K562 (cell line): ENCODE results near the gene PSMD13. TPM values are rescaled to one million over a fixed set of nuclear protein-coding genes. Genes with fewer than 3 reads are reported as not detected.

Experiments
- CBFB ChIP-seq: sonication (generic); formaldehyde crosslinking; IDR thresholded peaks from 2 replicates; pipeline ENCODE4 v1.4.0; 2020; ENCODE audit warnings: mild to moderate bottlenecking, missing genetic modification reagents
- CXXC5 ChIP-seq: fragments of 250-450 bp; sonication (Bioruptor Pico); IDR thresholded peaks from 2 replicates; pipeline ENCODE4 v1.8.0; 2022; ENCODE audit warnings: inconsistent platforms, mild to moderate bottlenecking, moderate library complexity
- GATAD2B ChIP-seq: fragments of 450-650 bp; IDR thresholded peaks from 2 replicates; pipeline ENCODE4 v1.6.1; 2017; ENCODE audit warnings: mild to moderate bottlenecking, borderline replicate concordance
- NFE2 ChIP-seq: IDR thresholded peaks from 2 replicates; pipeline ENCODE4 v1.6.1; 2014; ENCODE audit warnings: antibody characterized with exemption, low read depth
- NR0B1 ChIP-seq: fragments of 450-650 bp; IDR thresholded peaks from one replicate; pipeline ENCODE4 v1.6.1; 2018; ENCODE audit warnings: mild to moderate bottlenecking, moderate library complexity; ENCODE audit not compliant: partially characterized antibody
- POLR2AphosphoS5 ChIP-seq: IDR thresholded peaks from 2 replicates; pipeline ENCODE4 v1.6.1; 2011; ENCODE audit warnings: mild to moderate bottlenecking, low read depth, low read length, moderate library complexity; ENCODE audit not compliant: control insufficient read depth, insufficient read depth
- POU5F1 ChIP-seq: fragments of 150-350 bp; IDR thresholded peaks from 2 replicates; pipeline ENCODE4 v1.6.1; 2014; ENCODE audit warnings: borderline replicate concordance, low read length, low read depth, mild to moderate bottlenecking; ENCODE audit not compliant: partially characterized antibody
- PYGO2 ChIP-seq: fragments of 450-650 bp; IDR thresholded peaks from 2 replicates; pipeline ENCODE4 v1.6.1; 2016; ENCODE audit warnings: mild to moderate bottlenecking, missing genetic modification characterization, moderate library complexity, missing compliant biosample characterization
- RB1 ChIP-seq: fragments of 450-650 bp; IDR thresholded peaks from 2 replicates; pipeline ENCODE4 v1.6.1; 2017; ENCODE audit warnings: low read depth, mild to moderate bottlenecking
- RBM15 ChIP-seq: fragments of 200-400 bp; formaldehyde crosslinking; IDR thresholded peaks from 2 replicates; pipeline ENCODE4 v1.6.1; 2018; ENCODE audit warnings: mild to moderate bottlenecking, low read length, moderate library complexity; ENCODE audit not compliant: insufficient read depth
- SRSF1 ChIP-seq: fragments of 200-400 bp; formaldehyde crosslinking; IDR thresholded peaks from 2 replicates; pipeline ENCODE4 v1.6.1; 2017; ENCODE audit warnings: mild to moderate bottlenecking, low read depth, low read length, moderate library complexity
- TCF7 ChIP-seq: sonication (generic); IDR thresholded peaks from 2 replicates; pipeline ENCODE4 v1.6.1; 2016; ENCODE audit warnings: antibody characterized with exemption, borderline replicate concordance
- TGIF2 ChIP-seq: sonication (generic); formaldehyde crosslinking; IDR thresholded peaks from 2 replicates; pipeline ENCODE4 v1.8.1; 2022; ENCODE audit warnings: mild to moderate bottlenecking, missing genetic modification reagents, moderate library complexity
- TRIM28 ChIP-seq: fragments of 450-650 bp; IDR thresholded peaks from 2 replicates; pipeline ENCODE4 v1.6.1; 2017
- ZFX ChIP-seq: sonication (generic); formaldehyde crosslinking; IDR thresholded peaks from 2 replicates; pipeline ENCODE4 v1.8.0; 2022; ENCODE audit warnings: mild to moderate bottlenecking, missing genetic modification reagents, moderate library complexity
- ZKSCAN8 ChIP-seq: fragments of 200-800 bp; sonication (Bioruptor generic); IDR thresholded peaks from 2 replicates; pipeline ENCODE4 v1.6.1; 2016; ENCODE audit warnings: missing genetic modification characterization, missing compliant biosample characterization
- ZNF41 ChIP-seq: fragments of 250-450 bp; sonication (Bioruptor Pico); conservative IDR thresholded peaks from 2 replicates; pipeline ENCODE4 v1.4.0; 2020; ENCODE audit warnings: mild to moderate bottlenecking
- polyA plus RNA-seq, 8 experiments: library from polyadenylated mRNA; depleted of rRNA in 4 of 8; stranded (reverse) in 5 of 8; unstranded in 3 of 8; fragments of >200 nt; fragmentation: Nextera tagmentation in 2 of 8; fragmentation: Illumina TruSeq in 1 of 8; extraction: Ambion mirVana in 2 of 8; extraction: Trizol in 1 of 8; gene quantifications; 2 replicates each; pipeline versions ENCODE4 v1.2.1 to v1.2.3, GENCODE V29; 2011 to 2014; ENCODE audit warnings: inconsistent platforms in 1 of 8, missing spikeins in 1 of 8
- total RNA-seq, 7 experiments: library from RNA; depleted of rRNA in 6 of 7; stranded (reverse); fragments of >200 nt in 6 of 7; fragmentation: Illumina TruSeq in 2 of 7; extraction: Trizol in 2 of 7; gene quantifications; 2 replicates each; pipeline versions ENCODE4 v1.2.1 to v1.2.3, GENCODE V29; 2011 to 2021; ENCODE audit warnings: low replicate concordance in 1 of 7
- TF ChIP-seq, protein P1 (sequence below): sonication (generic); formaldehyde crosslinking; IDR thresholded peaks from 2 replicates; pipeline ENCODE4 v1.8.0; 2022; ENCODE audit warnings: mild to moderate bottlenecking, missing genetic modification reagents
- TF ChIP-seq, protein P2 (sequence below): sonication (generic); formaldehyde crosslinking; IDR thresholded peaks from 2 replicates; pipeline ENCODE4 v1.8.0; 2022; ENCODE audit warnings: mild to moderate bottlenecking, missing genetic modification reagents
- TF ChIP-seq, protein P3 (sequence below): fragments of 200-800 bp; sonication (Bioruptor generic); IDR thresholded peaks from 2 replicates; pipeline ENCODE4 v1.6.1; 2017; ENCODE audit warnings: missing genetic modification characterization, missing compliant biosample characterization

Gene PSMD13
- total and polyA plus RNA-seq, 9 of the 15 experiments (the other 6 are each of a cell fraction or from before 2014, with no cell fraction given): 185 to 383 (median 267) TPM

DNA sequence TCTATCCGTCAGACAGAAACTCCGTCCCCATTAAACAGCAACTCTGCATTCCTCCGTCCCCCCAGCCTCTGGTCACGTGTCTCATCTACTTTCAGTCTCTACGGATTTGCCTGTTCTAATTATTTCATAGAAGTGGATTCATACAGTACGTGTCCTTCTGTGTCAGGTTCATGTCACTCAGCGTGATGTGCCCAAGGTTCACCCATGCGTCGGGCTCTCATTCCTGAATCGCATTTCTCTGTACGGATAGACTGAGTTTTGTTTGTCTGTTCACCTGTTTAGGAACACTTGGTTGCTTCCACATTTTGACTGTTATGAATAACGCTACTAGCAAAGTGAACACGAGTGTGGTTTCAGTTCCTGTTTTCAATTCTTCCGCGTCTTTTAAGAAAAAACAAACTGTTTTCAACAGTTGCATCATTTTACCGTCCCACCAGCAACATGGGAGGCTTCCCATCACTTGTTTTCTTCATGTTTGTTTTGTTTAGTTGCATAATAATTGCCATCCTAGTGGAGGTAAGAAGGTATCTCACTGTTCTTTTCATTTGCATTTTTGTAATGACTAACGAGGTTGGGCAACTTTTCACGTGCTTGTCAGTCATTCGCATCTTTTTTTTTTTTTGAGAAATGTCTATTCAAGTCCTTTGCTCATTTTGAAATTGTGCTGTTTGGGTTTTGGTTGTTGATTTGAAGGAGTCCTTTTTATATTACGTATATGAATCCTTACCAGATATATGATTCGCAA lies 32.5 kb downstream of the PSMD13 start (continued):
- no peak for TF ChIP-seq NR0B1
- TF ChIP-seq, protein P1, sequence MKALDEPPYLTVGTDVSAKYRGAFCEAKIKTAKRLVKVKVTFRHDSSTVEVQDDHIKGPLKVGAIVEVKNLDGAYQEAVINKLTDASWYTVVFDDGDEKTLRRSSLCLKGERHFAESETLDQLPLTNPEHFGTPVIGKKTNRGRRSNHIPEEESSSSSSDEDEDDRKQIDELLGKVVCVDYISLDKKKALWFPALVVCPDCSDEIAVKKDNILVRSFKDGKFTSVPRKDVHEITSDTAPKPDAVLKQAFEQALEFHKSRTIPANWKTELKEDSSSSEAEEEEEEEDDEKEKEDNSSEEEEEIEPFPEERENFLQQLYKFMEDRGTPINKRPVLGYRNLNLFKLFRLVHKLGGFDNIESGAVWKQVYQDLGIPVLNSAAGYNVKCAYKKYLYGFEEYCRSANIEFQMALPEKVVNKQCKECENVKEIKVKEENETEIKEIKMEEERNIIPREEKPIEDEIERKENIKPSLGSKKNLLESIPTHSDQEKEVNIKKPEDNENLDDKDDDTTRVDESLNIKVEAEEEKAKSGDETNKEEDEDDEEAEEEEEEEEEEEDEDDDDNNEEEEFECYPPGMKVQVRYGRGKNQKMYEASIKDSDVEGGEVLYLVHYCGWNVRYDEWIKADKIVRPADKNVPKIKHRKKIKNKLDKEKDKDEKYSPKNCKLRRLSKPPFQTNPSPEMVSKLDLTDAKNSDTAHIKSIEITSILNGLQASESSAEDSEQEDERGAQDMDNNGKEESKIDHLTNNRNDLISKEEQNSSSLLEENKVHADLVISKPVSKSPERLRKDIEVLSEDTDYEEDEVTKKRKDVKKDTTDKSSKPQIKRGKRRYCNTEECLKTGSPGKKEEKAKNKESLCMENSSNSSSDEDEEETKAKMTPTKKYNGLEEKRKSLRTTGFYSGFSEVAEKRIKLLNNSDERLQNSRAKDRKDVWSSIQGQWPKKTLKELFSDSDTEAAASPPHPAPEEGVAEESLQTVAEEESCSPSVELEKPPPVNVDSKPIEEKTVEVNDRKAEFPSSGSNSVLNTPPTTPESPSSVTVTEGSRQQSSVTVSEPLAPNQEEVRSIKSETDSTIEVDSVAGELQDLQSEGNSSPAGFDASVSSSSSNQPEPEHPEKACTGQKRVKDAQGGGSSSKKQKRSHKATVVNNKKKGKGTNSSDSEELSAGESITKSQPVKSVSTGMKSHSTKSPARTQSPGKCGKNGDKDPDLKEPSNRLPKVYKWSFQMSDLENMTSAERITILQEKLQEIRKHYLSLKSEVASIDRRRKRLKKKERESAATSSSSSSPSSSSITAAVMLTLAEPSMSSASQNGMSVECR (CRISPR knock-in tag): peak; percentile 74; the same call in 1 of the 2 replicates
- TF ChIP-seq TGIF2: no peak
- no peak for TF ChIP-seq ZFX
- TF ChIP-seq CBFB (CRISPR knock-in tag): no peak
- TF ChIP-seq, protein P2, sequence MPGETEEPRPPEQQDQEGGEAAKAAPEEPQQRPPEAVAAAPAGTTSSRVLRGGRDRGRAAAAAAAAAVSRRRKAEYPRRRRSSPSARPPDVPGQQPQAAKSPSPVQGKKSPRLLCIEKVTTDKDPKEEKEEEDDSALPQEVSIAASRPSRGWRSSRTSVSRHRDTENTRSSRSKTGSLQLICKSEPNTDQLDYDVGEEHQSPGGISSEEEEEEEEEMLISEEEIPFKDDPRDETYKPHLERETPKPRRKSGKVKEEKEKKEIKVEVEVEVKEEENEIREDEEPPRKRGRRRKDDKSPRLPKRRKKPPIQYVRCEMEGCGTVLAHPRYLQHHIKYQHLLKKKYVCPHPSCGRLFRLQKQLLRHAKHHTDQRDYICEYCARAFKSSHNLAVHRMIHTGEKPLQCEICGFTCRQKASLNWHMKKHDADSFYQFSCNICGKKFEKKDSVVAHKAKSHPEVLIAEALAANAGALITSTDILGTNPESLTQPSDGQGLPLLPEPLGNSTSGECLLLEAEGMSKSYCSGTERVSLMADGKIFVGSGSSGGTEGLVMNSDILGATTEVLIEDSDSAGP (CRISPR knock-in tag): no peak
- TF ChIP-seq, protein P3, sequence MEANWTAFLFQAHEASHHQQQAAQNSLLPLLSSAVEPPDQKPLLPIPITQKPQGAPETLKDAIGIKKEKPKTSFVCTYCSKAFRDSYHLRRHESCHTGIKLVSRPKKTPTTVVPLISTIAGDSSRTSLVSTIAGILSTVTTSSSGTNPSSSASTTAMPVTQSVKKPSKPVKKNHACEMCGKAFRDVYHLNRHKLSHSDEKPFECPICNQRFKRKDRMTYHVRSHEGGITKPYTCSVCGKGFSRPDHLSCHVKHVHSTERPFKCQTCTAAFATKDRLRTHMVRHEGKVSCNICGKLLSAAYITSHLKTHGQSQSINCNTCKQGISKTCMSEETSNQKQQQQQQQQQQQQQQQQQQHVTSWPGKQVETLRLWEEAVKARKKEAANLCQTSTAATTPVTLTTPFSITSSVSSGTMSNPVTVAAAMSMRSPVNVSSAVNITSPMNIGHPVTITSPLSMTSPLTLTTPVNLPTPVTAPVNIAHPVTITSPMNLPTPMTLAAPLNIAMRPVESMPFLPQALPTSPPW (CRISPR knock-in tag): no peak; the same call in 1 of the 2 replicates
- no peak for TF ChIP-seq POU5F1
- no peak for TF ChIP-seq SRSF1
- TF ChIP-seq ZKSCAN8 (CRISPR knock-in tag): peak; percentile 75
- TF ChIP-seq CXXC5 (CRISPR knock-in tag): peak; percentile 72
- TF ChIP-seq PYGO2: no peak
- no peak for TF ChIP-seq RB1
- TF ChIP-seq ZNF41 (CRISPR knock-in tag): no peak
- TF ChIP-seq POLR2AphosphoS5: no peak
- no peak for TF ChIP-seq GATAD2B
- no peak for TF ChIP-seq NFE2
- TF ChIP-seq TRIM28: no peak
- TF ChIP-seq RBM15: no peak
- TF ChIP-seq TCF7: no peak
